ENCODE data around the gene COL6A3.
"Not testable (repeated sequence)": the region's sequence is repeated elsewhere in the genome, so short reads cannot be mapped to it uniquely, and the experiment has no call there.

COL6A3 gene

DNA sequence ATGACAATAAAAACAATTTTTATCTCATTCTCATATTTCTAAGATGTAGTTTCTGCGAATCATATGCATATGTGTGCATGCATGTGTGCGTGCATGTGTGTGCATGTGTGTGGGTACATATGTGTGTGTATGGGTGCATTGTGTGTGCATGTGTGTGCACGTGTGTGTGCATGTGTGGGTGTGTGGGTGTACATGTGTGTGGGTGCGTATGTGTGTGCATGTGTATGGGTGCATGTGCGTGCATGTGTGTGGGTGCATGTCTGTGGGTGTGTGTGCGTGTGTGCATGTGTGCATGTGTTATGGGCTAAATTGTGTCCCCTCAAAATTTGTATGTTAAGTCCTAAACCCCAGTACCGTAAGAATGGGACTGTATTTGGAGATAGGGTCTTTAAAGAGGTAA lies 49.3 kb downstream of the COL6A3 start:
- Histone ChIP-seq H3K27me3 (ENCODE audit: control insufficient read depth, insufficient read depth, low read length) (no peaks in the 10 kb centered on the region), H3K36me3 (ENCODE audit: control insufficient read depth, insufficient read depth, low read length) (no peaks in the 10 kb centered on the region)

DNA sequence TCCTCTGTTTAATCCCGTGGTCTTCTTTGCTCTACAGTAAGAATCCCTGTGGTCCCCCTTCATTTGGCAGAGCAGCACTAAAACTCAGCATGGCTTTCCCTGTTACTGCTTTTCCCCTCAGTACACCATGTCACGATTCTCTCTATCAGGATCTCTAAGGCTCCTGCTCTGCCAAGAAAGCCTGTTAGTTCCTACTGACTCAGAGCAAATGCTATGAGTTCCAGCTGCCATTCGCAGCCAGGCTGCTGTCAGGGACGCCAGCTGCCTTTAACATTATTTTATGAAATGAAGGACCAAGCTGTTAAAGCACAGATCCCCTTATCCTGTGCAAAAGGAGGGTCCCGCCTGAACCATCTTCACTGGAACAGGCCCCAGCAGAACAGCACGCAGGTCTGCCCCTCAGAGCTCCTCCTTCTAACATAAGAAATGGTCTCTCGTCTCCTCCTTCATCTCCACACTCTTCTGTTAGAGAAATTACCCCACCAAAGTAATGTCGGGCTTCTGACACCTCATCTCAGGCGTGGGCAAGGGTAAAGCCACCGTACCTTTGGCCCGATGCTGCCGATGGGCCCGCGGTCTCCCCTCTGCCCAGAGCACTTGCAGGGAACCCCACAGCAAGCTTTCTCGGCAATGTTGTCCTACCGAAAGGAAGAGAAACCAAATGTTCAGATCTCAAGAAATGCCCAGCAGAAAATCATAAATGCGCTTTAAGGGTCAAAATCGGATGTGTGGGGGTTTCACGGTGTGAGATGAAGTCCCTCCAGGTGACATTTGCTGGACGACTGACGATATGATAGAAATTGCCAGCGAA lies 52.6 kb downstream of the COL6A3 start:
- Histone ChIP-seq H3K36me3 (ENCODE audit: control insufficient read depth, insufficient read depth, low read length) (no peaks in the 10 kb centered on the region), H3K4me3 (ENCODE audit: low read depth, low read length) (no peak overlapping the region), H3K9ac (ENCODE audit: low read depth, low read length) (no peak overlapping the region), H3K27me3 (ENCODE audit: control insufficient read depth, insufficient read depth, low read length) (no peaks in the 10 kb centered on the region), H3K9me3 (ENCODE audit: control insufficient read depth, insufficient read depth, low read length) (no peaks in the 10 kb centered on the region), H3K4me1 (ENCODE audit: control insufficient read depth, insufficient read depth, low read length) (peaks cover 16% of the 10 kb centered on the region)

More for the DNA sequence above, 49.3 kb downstream of the COL6A3 start:
- Histone ChIP-seq H3K4me1 (ENCODE audit: control insufficient read depth, insufficient read depth, low read length) (peaks cover 3% of the 10 kb centered on the region), H3K9me3 (ENCODE audit: control insufficient read depth, insufficient read depth, low read length) (no peaks in the 10 kb centered on the region), H3K9ac (ENCODE audit: low read depth, low read length) (no peak overlapping the region), H3K4me3 (ENCODE audit: low read depth, low read length) (no peak overlapping the region)

DNA sequence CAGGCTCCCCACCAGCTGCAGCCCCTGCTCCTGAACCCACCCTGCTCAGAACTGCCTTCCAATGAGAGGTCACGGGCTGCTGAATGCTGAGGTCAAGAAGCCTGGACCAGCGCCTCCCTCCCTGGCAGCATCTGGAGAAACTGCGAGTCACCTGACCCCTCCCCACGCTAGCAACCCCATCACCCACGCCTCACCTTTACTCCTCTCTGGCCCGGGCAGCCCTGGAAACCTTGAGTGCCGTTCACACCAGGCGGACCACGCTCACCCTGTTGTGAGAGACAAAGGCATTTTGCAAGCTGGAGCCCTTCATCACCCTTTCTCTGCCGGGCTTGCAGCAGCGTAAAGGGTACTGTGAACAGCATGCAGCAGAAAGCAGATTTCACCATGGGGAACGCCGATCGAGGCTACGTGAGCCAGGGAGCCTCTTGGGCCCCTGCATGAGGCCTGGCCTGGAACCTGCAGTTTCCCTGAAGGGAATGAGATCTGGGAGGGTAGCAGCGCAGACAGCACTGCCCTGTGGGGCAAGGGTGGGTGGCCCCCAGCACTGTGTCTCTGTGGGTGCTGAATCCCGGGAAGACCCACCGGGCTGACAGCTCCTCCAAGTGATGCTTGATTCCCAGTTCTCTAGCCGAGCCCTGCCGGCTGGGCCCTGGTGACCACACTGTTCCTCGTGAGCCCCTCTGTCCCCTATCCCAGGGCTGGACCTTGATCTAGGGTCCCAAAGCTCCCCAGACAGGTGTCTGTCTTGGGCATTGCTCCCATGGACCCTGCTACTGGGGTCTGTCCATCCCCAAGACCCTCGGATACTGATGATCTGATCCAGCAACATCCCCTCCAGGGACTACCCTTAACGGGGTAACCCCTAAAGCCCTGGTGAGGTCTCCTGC lies 53.8 kb downstream of the COL6A3 start:
- H3K27me3 ChIP-seq (ENCODE audit: control insufficient read depth, insufficient read depth, low read length), result no peaks in the 10 kb centered on the region
- H3K36me3 ChIP-seq (ENCODE audit: control insufficient read depth, insufficient read depth, low read length), result no peaks in the 10 kb centered on the region
- no peaks in the 10 kb centered on the region for H3K9me3 ChIP-seq (ENCODE audit: control insufficient read depth, insufficient read depth, low read length)
- peaks cover 16% of the 10 kb centered on the region for H3K4me1 ChIP-seq (ENCODE audit: control insufficient read depth, insufficient read depth, low read length)
- no peak overlapping the region for H3K4me3 ChIP-seq (ENCODE audit: low read depth, low read length)
- H3K9ac ChIP-seq (ENCODE audit: low read depth, low read length), result no peak overlapping the region

DNA sequence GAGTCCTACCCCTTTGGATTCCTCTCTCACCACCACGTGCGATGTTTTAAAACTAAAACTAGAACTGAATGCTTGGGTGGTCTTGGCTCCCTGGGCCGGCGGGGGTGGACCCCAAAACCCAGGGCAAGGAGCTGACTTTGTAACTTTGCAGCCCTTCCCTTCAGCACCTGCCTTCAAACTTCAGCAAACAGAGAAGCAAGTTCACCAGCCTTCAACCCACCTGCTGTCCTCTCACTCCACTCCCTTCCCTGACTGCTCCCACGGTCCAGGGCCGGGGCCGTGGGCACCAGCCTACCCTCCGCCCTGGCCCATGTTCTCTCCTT lies 54.5 kb downstream of the COL6A3 start:
- no peaks in the 10 kb centered on the region for H3K27me3 ChIP-seq (ENCODE audit: control insufficient read depth, insufficient read depth, low read length)
- H3K9ac ChIP-seq (ENCODE audit: low read depth, low read length), result no peak overlapping the region
- H3K36me3 ChIP-seq (ENCODE audit: control insufficient read depth, insufficient read depth, low read length), result no peaks in the 10 kb centered on the region
- no peak overlapping the region for H3K4me3 ChIP-seq (ENCODE audit: low read depth, low read length)
- H3K9me3 ChIP-seq (ENCODE audit: control insufficient read depth, insufficient read depth, low read length), result no peaks in the 10 kb centered on the region
- H3K4me1 ChIP-seq (ENCODE audit: control insufficient read depth, insufficient read depth, low read length), result peaks cover 16% of the 10 kb centered on the region

DNA sequence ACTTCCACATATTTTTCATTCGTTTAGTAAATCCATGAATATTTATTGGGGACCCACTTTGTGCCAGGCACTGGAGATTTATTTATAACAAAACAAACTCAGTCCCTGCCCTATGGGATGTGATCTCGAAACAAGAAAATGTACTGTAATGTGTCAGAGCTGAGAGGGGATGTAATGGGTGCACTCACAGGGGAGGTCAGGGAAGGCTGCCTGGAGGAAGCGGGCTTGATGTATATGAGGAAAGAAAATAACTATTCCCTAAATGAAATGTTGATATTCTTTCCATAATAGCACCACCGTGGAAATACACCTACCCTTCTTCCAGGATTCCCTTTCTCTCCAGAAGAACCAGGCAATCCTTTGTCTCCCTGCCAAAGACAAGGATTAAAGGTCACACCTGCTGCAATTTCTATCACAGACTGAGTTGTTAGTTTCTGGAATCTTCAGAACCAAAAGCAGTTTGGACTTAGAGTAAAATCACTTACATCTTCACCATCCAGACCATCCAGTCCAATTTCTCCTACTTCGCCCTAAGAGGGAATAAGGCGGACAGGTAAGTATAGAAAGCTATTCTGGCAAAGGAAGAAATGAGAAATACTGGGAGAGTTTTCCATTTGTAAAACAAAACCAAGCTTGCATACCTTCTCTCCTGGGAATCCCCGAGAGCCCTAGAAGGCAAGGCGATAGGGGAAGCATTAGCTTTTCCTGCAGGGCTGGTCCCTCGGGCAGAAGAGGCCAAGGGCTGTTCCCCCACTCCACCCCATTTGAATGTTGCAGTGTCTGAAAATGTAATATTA lies 55.0 kb downstream of the COL6A3 start:
- Histone ChIP-seq H3K36me3 (ENCODE audit: control insufficient read depth, insufficient read depth, low read length) (no peaks in the 10 kb centered on the region), H3K4me1 (ENCODE audit: control insufficient read depth, insufficient read depth, low read length) (peaks cover 16% of the 10 kb centered on the region), H3K9me3 (ENCODE audit: control insufficient read depth, insufficient read depth, low read length) (no peaks in the 10 kb centered on the region), H3K27me3 (ENCODE audit: control insufficient read depth, insufficient read depth, low read length) (no peaks in the 10 kb centered on the region), H3K4me3 (ENCODE audit: low read depth, low read length) (no peak overlapping the region), H3K9ac (ENCODE audit: low read depth, low read length) (no peak overlapping the region)

DNA sequence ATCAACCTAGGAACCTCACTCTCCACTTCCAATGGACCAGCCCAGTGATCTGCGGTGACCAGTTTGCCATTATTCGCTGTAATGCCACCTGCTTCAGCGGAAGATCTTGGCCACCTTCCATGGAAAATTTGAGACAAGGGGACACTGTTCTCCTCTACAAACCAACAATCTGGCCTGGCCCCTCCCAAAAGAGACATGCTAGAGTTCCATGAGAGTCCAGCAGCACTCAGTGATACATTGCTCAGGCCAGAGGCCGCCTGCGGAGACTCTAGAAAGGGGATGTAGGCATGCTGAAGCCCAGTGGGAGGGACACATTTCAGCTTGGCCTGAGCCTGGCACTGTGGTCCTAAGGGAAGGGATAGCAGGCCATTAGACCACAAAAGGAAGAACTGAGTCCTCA lies 58.3 kb downstream of the COL6A3 start:
- no peak overlapping the region for H3K4me3 ChIP-seq (ENCODE audit: low read depth, low read length)
- H3K36me3 ChIP-seq (ENCODE audit: control insufficient read depth, insufficient read depth, low read length), result no peaks in the 10 kb centered on the region
- no peaks in the 10 kb centered on the region for H3K9me3 ChIP-seq (ENCODE audit: control insufficient read depth, insufficient read depth, low read length)
- H3K4me1 ChIP-seq (ENCODE audit: control insufficient read depth, insufficient read depth, low read length), result peaks cover 16% of the 10 kb centered on the region
- no peak overlapping the region for H3K9ac ChIP-seq (ENCODE audit: low read depth, low read length)
- H3K27me3 ChIP-seq (ENCODE audit: control insufficient read depth, insufficient read depth, low read length), result no peaks in the 10 kb centered on the region

DNA sequence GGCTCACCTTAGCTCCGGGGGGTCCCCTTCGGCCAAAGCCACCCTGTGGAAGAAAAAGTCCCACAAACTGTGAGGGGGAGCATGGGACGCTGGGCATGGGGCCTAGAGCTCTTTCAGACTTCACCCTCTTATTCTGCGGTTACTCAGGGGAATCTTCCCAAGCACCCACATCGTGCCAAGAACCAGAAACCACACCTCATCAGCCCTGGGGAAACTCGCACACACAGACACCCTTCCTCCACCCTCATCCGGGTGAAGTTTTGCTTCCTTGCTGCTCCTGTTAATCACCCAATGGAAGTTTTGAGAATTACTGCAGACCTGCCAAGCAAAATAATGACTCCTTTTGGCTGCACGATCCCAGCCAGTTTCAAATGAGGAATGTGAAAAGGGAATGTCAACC lies 59.1 kb downstream of the COL6A3 start:
- Histone ChIP-seq H3K36me3 (ENCODE audit: control insufficient read depth, insufficient read depth, low read length) (no peaks in the 10 kb centered on the region), H3K9me3 (ENCODE audit: control insufficient read depth, insufficient read depth, low read length) (no peaks in the 10 kb centered on the region)

DNA sequence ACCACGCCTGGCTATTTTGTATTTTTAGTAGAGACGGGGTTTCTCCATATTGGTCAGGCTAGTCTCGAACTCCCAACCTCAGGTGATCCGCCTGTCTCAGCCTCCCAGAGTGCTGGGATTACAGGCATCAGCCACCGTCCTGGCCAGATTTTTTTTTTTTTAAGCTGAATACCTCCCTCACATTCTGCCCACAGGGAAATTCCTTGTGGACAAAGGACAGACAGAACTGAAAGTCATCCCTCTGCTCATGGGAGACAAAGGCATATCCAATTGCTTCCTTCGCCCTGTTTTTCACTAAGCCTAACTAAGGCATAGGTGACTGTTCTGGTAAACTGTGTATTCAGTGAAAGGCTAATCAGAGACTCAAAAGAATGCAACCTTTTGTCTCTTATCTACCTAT lies 59.8 kb downstream of the COL6A3 start:
- not testable (repeated sequence) for H3K4me1 ChIP-seq (ENCODE audit: control insufficient read depth, insufficient read depth, low read length); H3K9ac ChIP-seq (ENCODE audit: low read depth, low read length); H3K36me3 ChIP-seq (ENCODE audit: control insufficient read depth, insufficient read depth, low read length); H3K9me3 ChIP-seq (ENCODE audit: control insufficient read depth, insufficient read depth, low read length); H3K4me3 ChIP-seq (ENCODE audit: low read depth, low read length); H3K27me3 ChIP-seq (ENCODE audit: control insufficient read depth, insufficient read depth, low read length)

More for the DNA sequence above, 59.1 kb downstream of the COL6A3 start:
- Histone ChIP-seq H3K4me3 (ENCODE audit: low read depth, low read length) (no peak overlapping the region), H3K9ac (ENCODE audit: low read depth, low read length) (no peak overlapping the region), H3K4me1 (ENCODE audit: control insufficient read depth, insufficient read depth, low read length) (peaks cover 15% of the 10 kb centered on the region), H3K27me3 (ENCODE audit: control insufficient read depth, insufficient read depth, low read length) (no peaks in the 10 kb centered on the region)

DNA sequence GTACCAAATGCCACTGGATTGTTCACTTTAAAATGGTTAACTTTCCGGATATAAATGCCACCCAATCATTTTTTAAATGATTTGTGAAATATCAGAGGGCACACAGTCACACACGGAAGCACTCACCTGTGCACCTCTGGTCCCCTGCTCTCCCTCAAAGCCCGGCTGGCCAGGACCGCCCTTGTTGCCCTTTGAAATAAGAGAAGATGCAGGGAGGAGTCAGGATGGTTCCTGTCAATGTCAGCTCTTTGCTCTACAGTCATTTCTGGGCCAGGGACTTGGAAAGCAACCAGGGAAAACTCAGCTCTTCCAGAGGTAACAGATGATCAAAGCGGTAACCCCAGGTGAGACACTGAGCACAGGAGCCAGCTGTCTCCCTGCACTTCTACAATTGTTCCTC lies 60.7 kb downstream of the COL6A3 start:
- H3K36me3 ChIP-seq (ENCODE audit: control insufficient read depth, insufficient read depth, low read length), result no peaks in the 10 kb centered on the region
- peaks cover under 1% of the 10 kb centered on the region for H3K4me1 ChIP-seq (ENCODE audit: control insufficient read depth, insufficient read depth, low read length)
- H3K4me3 ChIP-seq (ENCODE audit: low read depth, low read length), result no peak overlapping the region
- H3K9me3 ChIP-seq (ENCODE audit: control insufficient read depth, insufficient read depth, low read length), result no peaks in the 10 kb centered on the region
- no peak overlapping the region for H3K9ac ChIP-seq (ENCODE audit: low read depth, low read length)
- H3K27me3 ChIP-seq (ENCODE audit: control insufficient read depth, insufficient read depth, low read length), result no peaks in the 10 kb centered on the region

DNA sequence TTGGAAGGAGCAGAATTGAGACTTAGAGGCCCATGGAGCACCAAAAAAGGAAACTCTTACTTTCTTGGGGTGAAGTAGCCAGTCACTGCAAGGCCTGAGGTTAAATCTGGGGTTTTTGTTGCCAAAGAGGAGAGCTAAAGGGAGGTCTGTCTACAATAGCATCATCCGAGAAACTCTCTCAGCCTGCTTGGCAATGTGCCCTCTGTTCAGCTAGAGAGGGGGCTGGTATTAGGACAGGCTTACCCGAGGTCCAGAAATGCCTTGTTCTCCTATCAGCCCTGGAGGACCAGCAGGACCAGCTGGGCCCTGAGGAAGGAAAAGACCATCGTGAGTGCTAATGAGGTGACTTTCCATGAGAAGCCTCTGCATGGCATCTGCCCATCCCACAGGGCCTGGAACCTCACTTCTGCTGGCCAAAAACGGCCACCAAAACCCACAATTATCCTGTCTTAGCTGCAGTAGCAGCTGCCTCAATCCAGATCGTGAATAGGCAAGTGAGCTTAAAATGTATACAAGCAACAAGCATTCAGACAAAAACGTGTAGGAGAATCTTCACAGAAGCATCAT lies 61.6 kb downstream of the COL6A3 start:
- Histone ChIP-seq H3K27me3 (ENCODE audit: control insufficient read depth, insufficient read depth, low read length) (no peaks in the 10 kb centered on the region), H3K9me3 (ENCODE audit: control insufficient read depth, insufficient read depth, low read length) (no peaks in the 10 kb centered on the region), H3K36me3 (ENCODE audit: control insufficient read depth, insufficient read depth, low read length) (no peaks in the 10 kb centered on the region), H3K9ac (ENCODE audit: low read depth, low read length) (no peak overlapping the region), H3K4me3 (ENCODE audit: low read depth, low read length) (no peak overlapping the region), H3K4me1 (ENCODE audit: control insufficient read depth, insufficient read depth, low read length) (no peaks in the 10 kb centered on the region)

DNA sequence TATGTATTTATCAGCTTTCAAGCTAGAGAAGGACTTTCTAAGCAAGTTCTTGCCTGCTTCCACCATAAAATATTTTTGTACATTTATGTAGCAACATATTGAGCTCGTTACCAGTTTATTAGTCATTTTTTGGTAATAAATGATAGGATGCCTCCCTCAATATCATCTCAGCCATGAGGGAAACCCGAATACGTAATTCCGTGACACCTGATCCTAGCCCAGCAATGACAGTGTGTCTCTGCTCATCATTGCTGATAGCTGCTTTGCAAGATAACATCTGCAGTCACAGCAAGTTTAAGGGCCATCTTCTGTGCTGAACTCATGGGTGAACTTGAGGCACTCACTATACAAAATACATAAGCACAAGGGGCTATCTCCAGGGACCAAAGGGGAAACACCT lies 62.2 kb downstream of the COL6A3 start:
- Histone ChIP-seq H3K4me1 (ENCODE audit: control insufficient read depth, insufficient read depth, low read length) (no peaks in the 10 kb centered on the region), H3K27me3 (ENCODE audit: control insufficient read depth, insufficient read depth, low read length) (no peaks in the 10 kb centered on the region), H3K9ac (ENCODE audit: low read depth, low read length) (no peak overlapping the region), H3K36me3 (ENCODE audit: control insufficient read depth, insufficient read depth, low read length) (no peaks in the 10 kb centered on the region), H3K4me3 (ENCODE audit: low read depth, low read length) (no peak overlapping the region), H3K9me3 (ENCODE audit: control insufficient read depth, insufficient read depth, low read length) (no peaks in the 10 kb centered on the region)

Data from iPS-15b (cell line).